K562 (cell line): ENCODE data around the gene SUPT5H. TPM values are rescaled to one million over a fixed set of nuclear protein-coding genes. Genes with fewer than 3 reads are reported as not detected.

Source experiments
- CTBP1 ChIP-seq: fragments of 450-650 bp; IDR thresholded peaks from 2 replicates; pipeline ENCODE4 v1.6.1; 2016; ENCODE audit warnings: borderline replicate concordance
- EHMT2 ChIP-seq: fragments of 450-650 bp; IDR thresholded peaks from 2 replicates; pipeline ENCODE4 v1.6.1; 2018; ENCODE audit warnings: antibody characterized with exemption
- ELF4 ChIP-seq: fragments of 450-650 bp; formaldehyde crosslinking; IDR thresholded peaks from 2 replicates; pipeline ENCODE4 v1.4.0; 2022; ENCODE audit warnings: missing genetic modification characterization
- ETV6 ChIP-seq, 3 experiments: fragments of 150-350 bp in 1 of 3; sonication (generic) in 1 of 3; formaldehyde crosslinking in 1 of 3; IDR thresholded peaks; 2 replicates each; pipeline versions ENCODE4 v1.6.1 to v1.8.0; 2014 to 2022; ENCODE audit warnings: borderline replicate concordance in 2 of 3, low read depth in 2 of 3, antibody characterized with exemption in 1 of 3, low read length in 1 of 3, mild to moderate bottlenecking in 1 of 3, missing genetic modification reagents in 1 of 3
- JUNB ChIP-seq: fragments of 450-650 bp; formaldehyde crosslinking; conservative IDR thresholded peaks from 2 replicates; pipeline ENCODE4 v1.4.0; 2020; ENCODE audit warnings: mild to moderate bottlenecking
- KDM5B ChIP-seq: fragments of 200-600 bp; sonication (generic); IDR thresholded peaks from 2 replicates; pipeline ENCODE4 v1.6.1; 2012; ENCODE audit warnings: low read depth, mild to moderate bottlenecking, moderate library complexity, low read length, control low read depth, inconsistent platforms; ENCODE audit not compliant: insufficient replicate concordance
- L3MBTL2 ChIP-seq: fragments of 450-650 bp; IDR thresholded peaks from 2 replicates; pipeline ENCODE4 v1.6.1; 2016; ENCODE audit warnings: mild to moderate bottlenecking, moderate library complexity
- MXI1 ChIP-seq: IDR thresholded peaks from 2 replicates; pipeline ENCODE4 v1.6.1; 2011; ENCODE audit warnings: low read depth, mild to moderate bottlenecking, improper control_type of control experiment, low read length
- RHOXF2B ChIP-seq: fragments of 250-450 bp; sonication (Bioruptor Pico); conservative IDR thresholded peaks from 2 replicates; pipeline ENCODE4 v1.5.1; 2021
- SMAD4 ChIP-seq: fragments of 250-450 bp; sonication (Bioruptor Pico); conservative IDR thresholded peaks from 2 replicates; pipeline ENCODE4 v1.8.0; 2021; ENCODE audit warnings: inconsistent platforms, mild to moderate bottlenecking, moderate library complexity
- SREBF2 ChIP-seq: sonication (generic); formaldehyde crosslinking; IDR thresholded peaks from 2 replicates; pipeline ENCODE4 v1.4.0; 2020; ENCODE audit warnings: mild to moderate bottlenecking, missing genetic modification reagents
- ZBTB8A ChIP-seq: fragments of 450-650 bp; IDR thresholded peaks from 2 replicates; pipeline ENCODE4 v1.6.1; 2018; ENCODE audit warnings: mild to moderate bottlenecking, moderate library complexity; ENCODE audit not compliant: partially characterized antibody
- ZKSCAN1 ChIP-seq: fragments of 150-350 bp; IDR thresholded peaks from 2 replicates; pipeline ENCODE4 v1.6.1; 2016; ENCODE audit warnings: low read depth, low read length
- ZNF143 ChIP-seq: sonication (generic); formaldehyde crosslinking; IDR thresholded peaks from 2 replicates; pipeline ENCODE4 v1.9.0; 2022; ENCODE audit warnings: mild to moderate bottlenecking, missing genetic modification reagents
- ZNF174 ChIP-seq: fragments of 250-450 bp; sonication (Bioruptor Pico); IDR thresholded peaks from 2 replicates; pipeline ENCODE4 v1.4.0; 2020; ENCODE audit warnings: mild to moderate bottlenecking
- ZNF253 ChIP-seq: fragments of 250-450 bp; sonication (Bioruptor Pico); conservative IDR thresholded peaks from 2 replicates; pipeline ENCODE4 v1.6.1; 2021; ENCODE audit warnings: mild to moderate bottlenecking
- ZNF263 ChIP-seq: sonication (generic); formaldehyde crosslinking; IDR thresholded peaks from 2 replicates; pipeline ENCODE4 v1.8.0; 2022; ENCODE audit warnings: mild to moderate bottlenecking, missing genetic modification reagents, borderline replicate concordance
- ZNF707 ChIP-seq: fragments of 250-450 bp; sonication (Bioruptor Pico); conservative IDR thresholded peaks from 2 replicates; pipeline ENCODE4 v1.8.0; 2022; ENCODE audit warnings: inconsistent platforms, mild to moderate bottlenecking, moderate library complexity
- polyA plus RNA-seq, 8 experiments: library from polyadenylated mRNA; depleted of rRNA in 4 of 8; stranded (reverse) in 5 of 8; unstranded in 3 of 8; fragments of >200 nt; fragmentation: Nextera tagmentation in 2 of 8; fragmentation: Illumina TruSeq in 1 of 8; extraction: Ambion mirVana in 2 of 8; extraction: Trizol in 1 of 8; gene quantifications; 2 replicates each; pipeline versions ENCODE4 v1.2.1 to v1.2.3, GENCODE V29; 2011 to 2014; ENCODE audit warnings: inconsistent platforms in 1 of 8, missing spikeins in 1 of 8
- total RNA-seq, 7 experiments: library from RNA; depleted of rRNA in 6 of 7; stranded (reverse); fragments of >200 nt in 6 of 7; fragmentation: Illumina TruSeq in 2 of 7; extraction: Trizol in 2 of 7; gene quantifications; 2 replicates each; pipeline versions ENCODE4 v1.2.1 to v1.2.3, GENCODE V29; 2011 to 2021; ENCODE audit warnings: low replicate concordance in 1 of 7
- TF ChIP-seq, protein P1 (sequence below): fragments of 250-450 bp; sonication (Bioruptor Pico); IDR thresholded peaks from 2 replicates; pipeline ENCODE4 v1.4.0; 2020
- TF ChIP-seq, protein P2 (sequence below): fragments of 450-650 bp; IDR thresholded peaks from 2 replicates; pipeline ENCODE4 v1.6.1; 2016
- TF ChIP-seq, protein P3 (sequence below), 2 experiments: fragments of 450-650 bp; IDR thresholded peaks; 2 replicates each; pipeline ENCODE4 v1.6.1; 2018; ENCODE audit warnings: mild to moderate bottlenecking in 2 of 2, low read depth in 1 of 2; ENCODE audit not compliant: partially characterized antibody in 2 of 2
- TF ChIP-seq, protein P4 (sequence below): fragments of 250-450 bp; sonication (Bioruptor Pico); IDR thresholded peaks from 2 replicates; pipeline ENCODE4 v1.8.0; 2022; ENCODE audit warnings: moderate library complexity, mild to moderate bottlenecking, inconsistent platforms

The SUPT5H gene
- total and polyA plus RNA-seq, 9 of the 15 experiments (the other 6 are each of a cell fraction or from before 2014, with no cell fraction given): 13.3 to 85.9 (median 35.9) TPM

DNA sequence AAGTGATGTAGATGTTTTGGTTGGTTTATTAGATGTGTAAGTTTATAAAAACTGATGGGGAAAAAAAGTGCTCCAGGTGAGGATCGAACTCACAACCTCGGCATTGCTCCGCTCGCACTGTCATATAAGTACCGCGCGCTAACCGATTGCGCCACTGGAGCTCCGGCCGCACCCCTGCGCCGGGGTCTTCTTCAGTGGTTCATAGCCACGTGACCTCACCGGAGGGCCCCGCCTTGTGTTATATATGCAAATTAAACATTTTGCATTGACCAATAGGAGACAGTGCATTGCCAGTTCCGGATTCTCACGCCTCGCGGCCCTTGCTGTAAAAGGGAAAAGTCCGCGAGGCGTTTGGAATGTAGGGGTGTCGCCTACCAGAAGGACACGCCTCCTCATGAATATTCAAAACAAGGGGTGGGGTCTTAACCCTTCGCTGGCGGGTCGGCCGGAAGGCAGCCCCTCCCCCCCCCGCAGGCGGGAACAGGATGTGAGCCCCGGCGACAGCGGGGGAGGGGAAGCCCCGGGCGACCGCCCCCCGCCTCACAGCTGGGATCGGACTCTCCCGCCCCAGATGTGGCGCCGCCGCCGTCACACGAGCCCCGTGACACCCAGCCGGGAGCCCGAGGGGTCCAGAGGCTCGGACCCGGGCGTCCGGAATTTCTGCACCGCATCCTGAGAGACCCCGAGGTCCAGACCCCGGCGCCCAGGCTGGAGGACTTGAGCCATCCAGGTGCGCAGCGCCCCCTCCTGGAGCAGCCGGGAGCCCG is 33.1 kb upstream of the SUPT5H start, which contains the start of gene PLEKHG2 (continued):
- TF ChIP-seq, protein P1, sequence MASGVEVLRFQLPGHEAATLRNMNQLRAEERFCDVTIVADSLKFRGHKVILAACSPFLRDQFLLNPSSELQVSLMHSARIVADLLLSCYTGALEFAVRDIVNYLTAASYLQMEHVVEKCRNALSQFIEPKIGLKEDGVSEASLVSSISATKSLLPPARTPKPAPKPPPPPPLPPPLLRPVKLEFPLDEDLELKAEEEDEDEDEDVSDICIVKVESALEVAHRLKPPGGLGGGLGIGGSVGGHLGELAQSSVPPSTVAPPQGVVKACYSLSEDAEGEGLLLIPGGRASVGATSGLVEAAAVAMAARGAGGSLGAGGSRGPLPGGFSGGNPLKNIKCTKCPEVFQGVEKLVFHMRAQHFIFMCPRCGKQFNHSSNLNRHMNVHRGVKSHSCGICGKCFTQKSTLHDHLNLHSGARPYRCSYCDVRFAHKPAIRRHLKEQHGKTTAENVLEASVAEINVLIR (CRISPR knock-in tag): peak; percentile 51; the same call in 1 of the 2 replicates
- TF ChIP-seq SMAD4 (CRISPR knock-in tag): peak; percentile 86
- TF ChIP-seq ZNF143: no peak
- TF ChIP-seq L3MBTL2: peak; percentile 71; the same call in 1 of the 2 replicates
- TF ChIP-seq ELF4 (CRISPR knock-in tag): no peak
- TF ChIP-seq ZKSCAN1: peak; percentile 79
- TF ChIP-seq ZBTB8A: no peak
- TF ChIP-seq, protein P2, sequence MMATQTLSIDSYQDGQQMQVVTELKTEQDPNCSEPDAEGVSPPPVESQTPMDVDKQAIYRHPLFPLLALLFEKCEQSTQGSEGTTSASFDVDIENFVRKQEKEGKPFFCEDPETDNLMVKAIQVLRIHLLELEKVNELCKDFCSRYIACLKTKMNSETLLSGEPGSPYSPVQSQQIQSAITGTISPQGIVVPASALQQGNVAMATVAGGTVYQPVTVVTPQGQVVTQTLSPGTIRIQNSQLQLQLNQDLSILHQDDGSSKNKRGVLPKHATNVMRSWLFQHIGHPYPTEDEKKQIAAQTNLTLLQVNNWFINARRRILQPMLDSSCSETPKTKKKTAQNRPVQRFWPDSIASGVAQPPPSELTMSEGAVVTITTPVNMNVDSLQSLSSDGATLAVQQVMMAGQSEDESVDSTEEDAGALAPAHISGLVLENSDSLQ: no peak; the same call in none of the 2 replicates
- TF ChIP-seq, protein P3, sequence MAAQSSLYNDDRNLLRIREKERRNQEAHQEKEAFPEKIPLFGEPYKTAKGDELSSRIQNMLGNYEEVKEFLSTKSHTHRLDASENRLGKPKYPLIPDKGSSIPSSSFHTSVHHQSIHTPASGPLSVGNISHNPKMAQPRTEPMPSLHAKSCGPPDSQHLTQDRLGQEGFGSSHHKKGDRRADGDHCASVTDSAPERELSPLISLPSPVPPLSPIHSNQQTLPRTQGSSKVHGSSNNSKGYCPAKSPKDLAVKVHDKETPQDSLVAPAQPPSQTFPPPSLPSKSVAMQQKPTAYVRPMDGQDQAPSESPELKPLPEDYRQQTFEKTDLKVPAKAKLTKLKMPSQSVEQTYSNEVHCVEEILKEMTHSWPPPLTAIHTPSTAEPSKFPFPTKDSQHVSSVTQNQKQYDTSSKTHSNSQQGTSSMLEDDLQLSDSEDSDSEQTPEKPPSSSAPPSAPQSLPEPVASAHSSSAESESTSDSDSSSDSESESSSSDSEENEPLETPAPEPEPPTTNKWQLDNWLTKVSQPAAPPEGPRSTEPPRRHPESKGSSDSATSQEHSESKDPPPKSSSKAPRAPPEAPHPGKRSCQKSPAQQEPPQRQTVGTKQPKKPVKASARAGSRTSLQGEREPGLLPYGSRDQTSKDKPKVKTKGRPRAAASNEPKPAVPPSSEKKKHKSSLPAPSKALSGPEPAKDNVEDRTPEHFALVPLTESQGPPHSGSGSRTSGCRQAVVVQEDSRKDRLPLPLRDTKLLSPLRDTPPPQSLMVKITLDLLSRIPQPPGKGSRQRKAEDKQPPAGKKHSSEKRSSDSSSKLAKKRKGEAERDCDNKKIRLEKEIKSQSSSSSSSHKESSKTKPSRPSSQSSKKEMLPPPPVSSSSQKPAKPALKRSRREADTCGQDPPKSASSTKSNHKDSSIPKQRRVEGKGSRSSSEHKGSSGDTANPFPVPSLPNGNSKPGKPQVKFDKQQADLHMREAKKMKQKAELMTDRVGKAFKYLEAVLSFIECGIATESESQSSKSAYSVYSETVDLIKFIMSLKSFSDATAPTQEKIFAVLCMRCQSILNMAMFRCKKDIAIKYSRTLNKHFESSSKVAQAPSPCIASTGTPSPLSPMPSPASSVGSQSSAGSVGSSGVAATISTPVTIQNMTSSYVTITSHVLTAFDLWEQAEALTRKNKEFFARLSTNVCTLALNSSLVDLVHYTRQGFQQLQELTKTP (IDR thresholded peaks at IDR 0.05; ENCODE audit: low read depth in 1 of 2, partially characterized antibody in 2 of 2): peak in 1 of 2 experiments; percentile 86
- 0 out of 2 replicates have a peak, but pooled peaks have one; percentile 50 for TF ChIP-seq CTBP1
- TF ChIP-seq ZNF707: no peak
- peak; percentile 56; the same call in 1 of the 2 replicates for TF ChIP-seq ZNF263
- TF ChIP-seq ZNF174 (CRISPR knock-in tag): no peak
- peak; percentile 96 for TF ChIP-seq KDM5B
- TF ChIP-seq ETV6 (IDR thresholded peaks at IDR 0.05; ENCODE audit: borderline replicate concordance in 1 of 2, low read depth in 2 of 2, low read length in 1 of 2): no peak; a peak in 1 of 4 replicates
- TF ChIP-seq ETV6 (CRISPR knock-in tag; IDR thresholded peaks at IDR 0.05; ENCODE audit: borderline replicate concordance): no peak
- peak; percentile 66; the same call in 1 of the 2 replicates for TF ChIP-seq MXI1
- TF ChIP-seq SREBF2 (CRISPR knock-in tag): no peak
- no peak for TF ChIP-seq JUNB (CRISPR knock-in tag)
- no peak for TF ChIP-seq ZNF253 (CRISPR knock-in tag)
- TF ChIP-seq RHOXF2B (CRISPR knock-in tag): no peak
- TF ChIP-seq EHMT2: no peak
- TF ChIP-seq, protein P4, sequence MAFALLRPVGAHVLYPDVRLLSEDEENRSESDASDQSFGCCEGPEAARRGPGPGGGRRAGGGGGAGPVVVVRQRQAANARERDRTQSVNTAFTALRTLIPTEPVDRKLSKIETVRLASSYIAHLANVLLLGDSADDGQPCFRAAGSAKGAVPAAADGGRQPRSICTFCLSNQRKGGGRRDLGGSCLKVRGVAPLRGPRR (CRISPR knock-in tag): no peak
